HCEC 1CT (cell line): Measurements from ENCODE around the gene MYH9.
"Not testable (repeated sequence)": the region's sequence is repeated elsewhere in the genome, so short reads cannot be mapped to it uniquely, and the experiment has no call there.

ENCODE experiments used
- DNase-seq: peaks from one replicate; pipeline ENCODE4 v3.0.0-alpha.2; 2017

MYH9 gene

DNA sequence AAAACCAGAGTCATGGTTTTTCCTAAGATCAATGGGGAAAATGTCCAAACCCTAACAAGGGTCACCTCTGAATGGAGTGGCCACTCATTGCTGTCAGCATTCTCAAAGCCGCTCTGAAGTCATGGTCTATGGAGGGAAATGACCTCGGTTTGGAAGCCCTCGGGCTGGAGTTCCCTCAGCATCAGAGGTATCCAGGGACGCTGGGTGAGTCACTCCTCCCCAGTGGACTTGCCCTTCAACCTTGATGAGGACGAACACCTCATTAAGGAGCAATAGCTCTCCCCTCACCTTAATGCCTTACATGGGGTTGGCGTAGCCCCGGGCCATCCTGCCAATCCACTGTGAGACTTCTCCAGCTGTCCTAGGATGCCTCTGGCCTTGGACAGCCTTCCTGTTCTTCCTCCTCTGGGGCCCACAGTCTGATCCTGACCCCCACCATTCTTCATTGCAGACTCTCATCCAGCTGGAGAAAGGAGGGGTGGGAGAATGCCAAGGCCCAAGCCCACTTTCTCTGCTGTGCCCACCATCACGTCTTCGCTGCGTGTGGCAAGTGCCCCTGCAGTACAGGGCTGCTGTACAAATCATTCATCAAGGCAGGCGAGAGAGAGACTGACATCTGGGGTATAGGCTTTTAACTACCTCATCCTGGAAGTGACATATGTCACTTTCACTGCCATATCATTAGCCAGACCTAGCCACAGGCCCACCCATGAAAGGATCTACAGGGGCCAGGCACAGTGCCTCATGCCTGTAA is 25.4 kb upstream of the MYH9 start:
- DNase-seq: no peak

DNA sequence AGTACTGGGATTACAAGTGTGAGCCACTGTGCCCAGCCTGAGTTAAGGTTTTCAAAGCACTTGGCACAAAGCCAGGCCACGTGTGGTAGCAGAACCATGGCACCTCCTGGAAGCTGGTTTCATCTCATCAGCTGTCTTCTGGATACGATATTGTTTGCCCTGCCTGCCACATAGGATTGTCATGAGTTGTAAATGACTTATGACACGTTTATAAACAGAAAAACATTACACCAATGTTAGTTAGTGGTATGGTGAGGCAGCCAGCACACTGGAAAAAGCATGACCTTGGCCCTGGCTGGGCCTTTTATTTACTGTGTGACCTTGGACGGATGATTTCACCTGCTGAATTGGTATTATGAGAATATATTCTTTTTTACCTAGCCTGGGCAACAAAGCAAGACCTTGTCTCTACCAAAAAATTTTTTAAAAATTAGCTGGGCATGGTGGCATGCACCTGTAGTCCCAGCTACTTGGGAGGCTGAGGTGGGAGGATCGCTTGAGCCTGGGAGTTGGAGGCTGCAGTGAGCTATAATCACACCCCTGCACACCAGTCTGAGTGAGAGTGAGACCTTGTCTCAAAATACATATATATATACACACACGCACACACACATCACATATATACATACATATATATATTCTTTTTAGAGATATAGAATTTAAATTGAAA is 24.0 kb upstream of the MYH9 start:
- no peak for DNase-seq

DNA sequence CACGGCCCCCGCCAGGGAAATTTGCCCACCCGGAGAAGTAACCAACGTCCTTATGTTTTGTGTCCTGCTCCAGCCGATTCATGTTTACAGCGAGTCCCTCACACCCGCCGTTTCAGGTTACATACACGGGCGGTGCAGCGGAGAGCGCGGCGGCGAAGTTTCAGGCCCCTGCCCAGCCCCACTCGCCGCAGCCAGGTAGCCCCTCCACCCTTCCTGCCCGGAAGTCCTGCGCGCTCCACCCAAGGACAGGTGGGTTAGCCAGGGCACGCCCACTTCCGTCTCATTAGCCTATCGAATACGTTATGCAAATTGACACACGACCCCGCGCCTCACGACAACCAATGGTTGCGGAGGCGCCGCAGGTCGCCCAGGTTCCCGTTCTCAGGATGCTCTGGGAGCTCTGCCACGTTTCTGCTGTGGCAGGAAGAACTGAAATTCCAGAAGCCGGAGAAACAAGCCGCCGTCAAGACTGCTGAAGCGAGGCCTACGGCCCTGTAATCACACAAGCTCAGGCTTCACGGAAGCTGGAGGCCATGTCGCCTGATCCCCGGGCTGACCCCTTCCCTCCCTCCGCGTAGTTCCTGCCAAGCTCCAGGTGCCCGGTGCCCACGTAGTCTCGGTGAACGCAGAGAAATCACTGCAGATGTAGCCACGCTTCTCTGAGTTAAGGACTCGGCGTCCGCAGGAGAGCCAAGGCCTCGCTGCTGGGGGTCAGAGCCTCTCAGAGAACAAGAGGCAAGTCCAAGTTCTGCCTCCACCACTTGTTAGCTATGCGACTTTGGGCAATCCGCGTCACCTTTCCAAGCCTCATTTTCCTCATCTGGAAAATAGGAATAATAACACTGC is 22.4 kb upstream of the MYH9 start:
- no peak for DNase-seq

DNA sequence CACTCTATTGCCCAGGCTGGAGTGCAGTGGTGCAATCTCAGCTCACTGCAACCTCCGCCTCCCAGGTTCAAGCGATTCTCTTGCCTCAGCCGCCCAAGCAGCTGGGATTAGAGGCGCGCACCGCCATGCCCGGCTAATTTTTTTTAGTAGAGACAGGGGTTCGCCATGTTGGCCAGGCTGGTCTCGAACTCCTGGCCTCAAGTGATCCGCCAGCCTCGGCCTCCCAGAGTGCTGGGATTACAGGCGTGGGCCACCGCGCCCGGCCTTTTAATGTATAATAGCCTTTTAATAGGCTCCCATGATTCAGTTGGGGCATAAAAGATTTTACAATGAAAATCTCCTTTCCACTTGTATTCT is 21.8 kb upstream of the MYH9 start:
- not testable (repeated sequence) for DNase-seq

DNA sequence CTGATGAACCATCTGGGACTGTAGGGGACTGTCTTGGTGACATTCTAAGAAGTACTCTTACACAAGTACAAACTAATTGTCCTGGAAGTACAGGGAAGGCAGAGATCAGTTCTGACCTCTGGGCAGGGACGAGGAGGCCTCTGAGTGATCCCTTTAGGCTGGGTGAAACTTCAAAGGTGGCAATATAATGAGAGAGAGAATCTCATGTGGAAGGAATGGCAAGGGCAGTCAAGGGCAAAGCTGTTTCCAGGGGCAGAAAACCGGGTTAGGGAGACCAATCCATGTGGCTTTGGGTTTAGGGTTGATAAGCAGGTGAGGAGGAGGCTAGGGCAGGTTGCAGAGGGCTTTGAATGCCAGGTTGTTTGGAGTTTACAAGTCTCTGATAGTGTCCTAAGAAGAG is 21.3 kb upstream of the MYH9 start:
- DNase-seq: no peak

DNA sequence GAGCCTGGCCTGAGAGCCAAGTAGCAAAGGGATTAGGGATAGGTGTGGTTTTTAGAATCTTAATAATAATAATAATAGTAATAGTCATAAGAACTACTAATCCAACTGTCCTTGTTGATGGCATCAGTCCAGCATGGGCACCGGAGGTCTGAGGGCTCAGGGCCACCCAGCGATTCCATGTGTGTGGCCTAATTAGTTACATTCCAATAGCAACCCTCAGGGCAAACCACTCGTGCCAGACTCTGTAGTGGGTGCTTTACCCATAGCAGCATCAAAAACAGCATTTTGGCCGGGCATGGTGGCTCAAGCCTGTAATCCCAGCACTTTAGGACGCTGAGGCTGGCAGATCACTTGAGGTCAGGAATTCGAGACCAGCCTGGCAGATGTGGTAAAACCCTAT is 19.0 kb upstream of the MYH9 start:
- no peak for DNase-seq

DNA sequence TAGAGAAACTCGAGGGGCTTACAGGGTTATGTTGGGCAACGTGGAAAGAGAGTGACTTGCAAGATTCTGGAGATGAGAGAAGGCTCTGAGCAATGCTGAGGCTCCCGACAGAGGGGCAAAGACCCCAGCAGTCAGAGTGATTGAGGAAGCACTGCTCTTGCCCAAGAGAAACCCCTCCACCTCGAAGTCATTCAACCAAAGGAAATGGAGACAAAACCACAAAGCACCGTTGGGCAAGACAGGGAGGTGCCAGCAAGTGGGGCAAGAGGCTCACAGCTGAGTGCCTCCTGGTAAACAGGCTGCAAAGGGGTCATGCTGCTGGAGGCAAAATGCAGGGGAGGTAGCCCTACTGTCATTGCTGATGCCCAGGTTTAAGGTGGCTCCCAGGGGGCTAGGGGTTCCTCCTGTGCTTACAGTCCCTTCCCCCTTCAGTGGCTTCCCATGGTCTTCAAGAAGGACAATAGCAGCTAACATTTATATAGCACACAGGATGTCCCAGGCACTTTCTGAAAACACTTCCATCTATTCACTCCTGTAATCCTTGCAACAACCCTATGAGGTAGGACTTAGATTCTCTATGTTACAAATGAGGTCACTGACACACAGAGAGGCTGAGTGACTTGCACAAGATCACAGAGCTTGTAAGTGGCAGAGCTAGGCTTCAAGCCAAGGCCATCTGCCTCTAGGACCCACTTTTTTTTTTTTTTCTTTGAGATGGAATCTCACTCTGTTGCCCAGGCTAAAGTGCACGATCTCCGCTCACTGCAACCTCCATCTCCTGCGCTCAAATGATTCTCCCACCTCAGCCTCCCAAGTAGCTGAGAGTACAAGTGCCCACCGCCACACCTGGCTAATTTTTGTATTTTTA is 18.1 kb upstream of the MYH9 start:
- DNase-seq: peak; percentile 25

DNA sequence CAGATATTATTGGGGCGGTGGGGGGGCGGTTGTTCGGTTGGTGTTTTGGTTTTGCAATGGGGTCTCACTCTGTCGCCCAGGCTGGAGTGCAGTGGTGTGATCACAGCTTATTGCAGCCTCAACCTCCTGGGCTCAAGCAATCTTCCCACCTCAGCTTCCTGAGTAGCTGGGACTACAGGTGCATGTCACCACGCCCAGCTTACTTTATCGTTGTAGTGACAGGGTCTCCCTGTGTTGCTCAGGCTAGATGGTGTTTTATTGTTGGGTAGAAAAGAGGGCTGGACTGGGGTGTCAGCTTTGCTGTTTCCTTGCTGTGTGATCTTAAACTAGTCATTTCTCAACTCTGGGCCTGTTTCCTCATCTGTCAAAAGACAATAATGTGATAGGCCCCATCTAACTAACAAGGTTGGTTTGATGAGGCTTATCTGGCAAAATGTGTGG is 17.5 kb upstream of the MYH9 start:
- no peak for DNase-seq

DNA sequence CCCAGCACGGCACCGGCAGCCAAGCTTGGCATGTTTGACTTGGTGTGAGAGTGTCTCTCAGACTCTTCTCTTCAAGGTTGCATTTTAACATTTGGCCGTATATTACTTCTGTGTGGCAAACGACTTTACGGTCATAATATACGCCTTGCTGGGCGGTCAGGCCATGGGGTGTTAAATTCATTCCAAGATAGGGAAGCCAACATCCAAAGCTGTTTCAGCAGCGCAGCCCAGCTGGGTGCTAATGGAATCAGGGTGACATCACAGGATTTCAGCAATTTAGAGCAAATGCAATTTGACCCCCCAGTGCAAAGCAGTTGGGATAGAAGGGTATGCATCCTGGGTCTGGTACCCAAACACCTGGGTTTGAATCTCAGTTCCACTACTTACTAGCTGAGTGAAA is 16.7 kb upstream of the MYH9 start:
- DNase-seq: no peak

DNA sequence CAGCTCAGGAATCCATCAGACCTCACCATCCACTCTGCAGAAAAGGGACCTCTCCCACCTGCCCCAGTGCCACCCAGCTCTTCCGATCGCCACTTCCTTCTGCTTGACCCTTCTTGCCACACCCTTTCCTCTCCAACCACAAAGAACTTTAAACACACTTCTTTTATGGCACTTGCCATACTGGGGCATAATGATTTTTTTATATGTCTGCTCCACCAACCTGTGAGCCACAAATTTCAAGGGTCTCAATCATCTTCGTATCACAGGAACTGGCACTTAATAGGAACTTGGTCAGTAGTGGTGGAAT is 11.7 kb upstream of the MYH9 start:
- no peak for DNase-seq

DNA sequence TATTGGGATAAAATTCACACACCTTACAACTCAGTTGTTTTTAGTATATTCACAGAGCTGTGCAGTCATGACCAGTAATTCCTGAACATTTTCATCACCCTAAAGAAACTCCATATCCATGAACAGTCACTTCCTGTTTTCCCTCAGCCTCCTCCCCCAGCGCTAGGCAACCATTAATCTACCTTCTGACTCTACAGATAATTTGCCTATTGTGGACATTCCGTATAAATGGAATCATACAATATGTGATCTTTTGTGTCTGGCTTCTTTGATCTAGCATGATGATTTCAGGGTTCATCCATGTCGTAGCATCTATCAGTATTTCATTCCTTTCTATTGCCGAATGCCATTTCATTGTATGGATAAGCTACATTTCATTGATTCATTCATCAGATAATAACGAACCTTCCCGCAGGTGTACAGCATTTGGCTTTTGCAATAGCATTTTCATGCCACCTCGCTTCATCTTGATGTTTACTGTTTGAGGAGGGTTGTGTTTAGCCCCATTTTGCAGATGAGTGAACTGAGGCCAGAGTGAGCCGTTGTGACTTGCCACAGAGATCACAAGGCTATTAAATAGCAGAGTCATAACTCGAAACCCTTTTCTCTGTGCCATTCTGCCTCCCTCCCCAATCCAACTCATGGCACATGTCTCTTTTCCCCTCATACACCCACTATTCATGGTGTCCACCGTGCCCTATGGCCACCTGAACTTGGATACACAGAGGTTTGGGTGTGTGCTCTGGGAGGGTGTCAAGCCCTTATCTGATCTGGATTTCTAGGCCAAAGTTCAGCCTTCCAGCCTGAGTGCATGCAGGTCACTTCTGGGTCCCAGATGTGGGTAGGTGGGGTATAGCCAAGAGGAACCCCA is 11.1 kb upstream of the MYH9 start:
- peak; percentile 83 for DNase-seq

DNA sequence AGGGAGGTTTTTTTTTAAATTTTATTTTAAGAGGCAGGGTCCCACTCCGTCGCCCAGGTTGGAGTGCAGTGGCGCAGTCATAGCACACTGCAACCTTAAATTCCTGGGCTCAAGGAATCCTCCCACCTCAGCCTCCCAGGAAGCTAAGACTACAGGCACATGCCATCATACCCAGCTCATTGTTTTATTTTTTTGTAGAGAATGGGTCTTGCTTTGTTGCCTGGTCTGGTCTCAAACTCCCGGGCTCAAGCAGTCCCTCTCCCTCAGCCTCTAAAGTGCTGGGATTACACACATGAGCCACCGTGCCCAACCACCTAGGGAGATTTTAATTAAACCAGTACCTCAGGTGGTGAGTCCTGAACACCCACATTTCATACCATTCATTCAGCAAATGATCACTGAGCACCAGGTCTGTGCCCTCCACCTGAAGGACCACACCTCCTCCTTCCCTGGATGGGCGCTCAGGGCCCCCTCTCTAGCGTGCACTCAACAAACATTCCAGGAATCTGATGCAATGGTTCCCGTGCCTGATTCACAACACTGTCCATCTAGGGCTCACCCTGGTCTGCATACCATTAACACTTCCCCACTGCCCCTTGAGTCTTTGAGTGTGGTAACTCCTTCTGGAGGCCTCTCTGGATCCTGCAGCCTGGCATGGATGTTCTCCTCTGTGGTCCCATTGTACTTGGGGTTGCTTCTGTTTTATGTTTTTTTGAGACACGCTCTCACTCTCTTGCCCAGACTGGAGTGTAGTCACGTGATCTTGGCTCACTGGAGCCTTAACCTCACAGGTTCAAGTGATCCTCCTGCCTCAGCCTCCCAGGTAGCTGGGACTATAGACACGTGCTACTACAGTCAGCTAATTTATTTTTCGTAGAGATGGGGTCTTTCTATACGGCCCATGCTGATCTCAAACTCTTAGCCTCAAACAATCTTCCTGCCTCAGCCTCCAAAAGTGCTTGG is 9.6 kb upstream of the MYH9 start:
- DNase-seq: peak; percentile 66

DNA sequence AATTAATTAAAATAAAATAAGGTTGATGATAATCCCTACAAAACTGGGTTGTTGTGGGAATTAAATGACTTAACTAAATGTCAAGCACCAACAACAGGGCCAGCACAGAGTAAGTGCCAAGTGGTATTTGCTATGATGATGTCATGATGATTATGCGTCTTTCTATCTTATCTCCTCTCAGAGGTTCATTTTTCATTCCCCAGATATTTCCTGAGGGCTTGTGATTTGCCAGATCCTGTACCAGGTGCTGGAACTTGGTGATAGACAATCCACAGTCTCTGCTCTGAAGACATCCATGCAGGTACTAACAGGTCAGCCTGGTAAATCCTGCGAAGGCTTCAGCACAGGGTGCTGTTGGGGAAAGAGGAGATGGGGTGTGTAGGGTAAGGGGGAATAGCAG is 8.1 kb upstream of the MYH9 start:
- DNase-seq: peak; percentile 43

DNA sequence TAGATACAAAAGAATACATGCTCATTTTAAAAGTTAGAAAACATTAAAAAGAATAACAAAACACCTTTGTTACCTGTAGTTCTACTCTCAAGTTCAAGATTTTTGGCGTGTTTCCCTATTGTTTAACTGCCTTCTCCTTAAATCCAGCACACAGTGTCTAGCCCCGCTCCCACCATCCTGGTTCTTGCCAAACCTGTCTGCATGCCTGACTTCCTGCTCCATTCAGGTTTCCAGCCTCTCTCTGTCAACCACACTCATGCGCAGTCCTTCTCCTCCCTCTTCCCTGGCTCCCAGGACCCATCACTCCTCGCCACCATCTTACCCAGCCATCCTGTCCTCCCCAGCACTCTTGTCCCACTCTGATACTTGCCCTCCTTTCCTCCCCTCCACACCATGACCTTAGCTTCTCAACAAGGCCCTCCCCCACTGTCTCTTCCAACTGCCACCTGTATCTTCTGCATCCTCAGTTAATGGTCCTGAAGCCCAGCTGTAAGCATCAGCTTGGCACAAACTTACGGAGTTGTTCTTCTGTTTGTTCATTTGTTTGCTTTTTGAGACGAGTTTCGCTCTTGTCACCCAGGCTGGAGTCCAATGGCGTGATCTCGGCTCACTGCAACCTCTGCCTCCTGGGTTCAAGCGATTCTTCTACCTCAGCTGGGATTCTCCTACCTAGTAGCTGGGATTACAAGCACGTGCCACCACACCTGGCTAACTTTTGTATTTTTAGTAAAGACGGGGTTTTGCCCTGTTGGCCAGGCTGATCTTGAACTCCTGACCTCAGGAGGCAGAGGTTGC is 7.5 kb upstream of the MYH9 start:
- DNase-seq: no peak

DNA sequence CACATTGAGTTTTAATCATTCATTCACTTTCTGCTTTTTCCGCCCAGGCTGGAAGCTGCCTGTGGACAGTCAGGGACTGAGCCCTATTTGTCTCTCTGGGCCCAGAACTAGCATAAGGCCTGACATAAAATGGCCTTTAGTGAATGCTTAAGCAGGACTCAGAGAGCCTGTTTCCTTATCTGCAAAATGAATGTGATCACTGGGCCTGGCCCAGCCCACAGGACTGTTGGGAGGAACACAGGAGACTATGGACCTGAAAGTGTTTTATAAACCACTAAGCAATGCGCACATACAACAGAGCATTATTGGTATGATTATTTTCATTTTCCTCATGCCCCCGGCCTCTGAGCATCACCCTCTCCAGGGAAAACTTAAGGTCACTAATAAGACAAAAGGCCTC is 3.9 kb upstream of the MYH9 start:
- DNase-seq: no peak

DNA sequence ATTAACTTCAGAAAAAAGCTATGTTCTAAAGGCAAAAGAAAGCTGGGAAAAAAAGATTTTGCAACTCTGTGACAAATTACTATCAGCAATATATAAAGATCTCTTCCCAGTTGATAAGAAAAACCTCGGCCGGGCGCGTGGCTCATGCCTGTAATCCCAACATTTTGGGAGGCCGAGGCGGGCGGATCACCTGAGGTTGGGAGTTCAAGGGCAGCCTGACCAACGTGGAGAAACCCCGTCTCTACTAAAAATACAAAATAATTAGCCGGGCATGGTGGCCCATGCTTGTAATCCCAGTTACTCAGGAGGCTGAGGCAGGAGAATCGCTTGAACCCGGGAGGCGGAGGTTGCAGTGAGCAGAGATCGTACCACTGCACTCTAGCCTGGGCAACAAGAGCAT is 1.4 kb upstream of the MYH9 start:
- not testable (repeated sequence) for DNase-seq

DNA sequence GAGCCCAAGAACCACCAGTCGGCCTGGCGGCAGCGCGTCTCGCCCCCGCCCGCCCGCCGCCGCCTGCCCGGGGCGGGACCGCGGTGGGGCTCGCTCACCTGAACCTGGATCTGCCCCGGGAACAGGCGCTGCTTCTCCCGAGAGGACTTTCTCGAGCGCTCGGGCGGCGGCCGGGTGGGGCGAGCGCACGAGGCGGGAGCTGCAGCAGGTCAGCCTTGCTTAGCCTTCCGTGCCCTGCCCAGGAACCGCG is 133 bp downstream of the MYH9 start:
- DNase-seq: no peak

DNA sequence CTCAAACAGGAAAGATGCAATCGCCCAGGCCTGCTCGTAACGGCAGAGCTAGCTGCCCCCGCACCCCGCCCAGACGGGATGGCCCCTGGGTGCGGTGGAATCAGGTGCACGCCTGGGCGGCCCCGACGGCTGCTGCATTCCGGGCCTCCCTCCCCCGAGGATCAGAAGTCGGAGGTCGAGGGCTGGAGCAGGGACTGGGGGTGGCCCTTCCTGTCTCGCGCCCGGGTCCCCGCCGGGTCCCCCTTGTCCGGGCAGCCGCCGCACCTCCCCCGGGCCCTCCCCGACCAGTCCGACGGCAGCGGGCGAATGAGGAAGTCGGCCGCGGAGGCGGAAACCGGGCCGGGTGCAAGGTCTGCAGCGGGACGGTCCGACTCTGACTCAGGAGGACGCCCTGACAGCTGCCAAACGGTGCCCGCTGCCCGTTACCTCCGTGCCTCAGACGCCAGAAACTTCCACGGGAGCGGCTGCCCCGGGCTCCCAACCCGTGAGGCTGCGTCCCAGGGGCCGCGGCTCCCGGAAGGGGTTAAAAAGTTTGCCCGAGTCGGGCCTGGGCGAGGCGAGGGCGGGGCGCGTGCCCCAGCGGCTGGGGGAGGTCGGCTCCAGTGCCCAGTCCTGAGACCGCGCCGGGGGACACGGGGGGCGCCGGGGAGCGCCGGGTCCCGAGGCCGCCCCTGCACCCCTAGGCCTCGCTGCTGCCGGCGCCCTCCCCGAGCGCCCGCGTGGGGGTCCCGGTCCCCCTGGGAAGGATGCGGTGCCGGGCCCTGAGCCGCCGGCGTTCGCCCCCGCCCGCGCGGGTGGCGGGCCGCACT is 663 bp downstream of the MYH9 start:
- DNase-seq: peak; percentile 38

DNA sequence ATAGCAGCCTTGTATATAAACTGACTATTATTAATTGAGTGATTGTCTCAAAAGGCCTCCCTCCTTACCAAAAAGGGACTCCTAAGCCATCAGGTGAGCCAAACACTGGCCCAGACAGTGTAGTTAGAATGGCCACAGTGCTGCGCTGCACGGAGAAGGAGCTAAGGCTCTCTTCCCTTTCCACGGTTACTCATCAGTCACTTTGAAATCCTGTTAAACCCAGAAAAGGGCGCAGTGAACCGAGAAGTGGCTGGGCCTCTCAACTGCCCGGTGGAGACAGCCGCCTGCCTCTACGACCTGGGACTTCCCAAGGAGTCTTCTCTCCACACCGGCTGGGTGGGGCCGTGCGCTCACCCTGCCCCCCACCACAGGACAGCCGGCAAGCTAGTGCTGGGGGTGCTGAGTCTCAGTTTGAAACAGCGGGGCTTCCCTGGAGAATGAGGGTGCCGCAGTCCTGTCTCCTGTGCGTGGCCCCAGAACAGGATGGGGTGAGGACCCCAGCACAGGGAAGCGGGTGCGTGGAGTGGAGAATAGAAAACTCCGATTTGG is 1.3 kb downstream of the MYH9 start:
- peak; percentile 24 for DNase-seq
